ENCODE measurements around the gene C6orf15.

C6orf15 gene

GRCh38 chr6:31112478-31112877, at the start of gene C6orf15:
Gene C6orf15 (minus strand): TSS chr6:31112575. CDS start chr6:31112555, 20 bp downstream.
- no peak for FAIRE-seq

GRCh38 chr6:31161216-31162126, 49.1 kb upstream of the C6orf15 start:
- no peak for FAIRE-seq

- no peak for FAIRE-seq
Observed at GRCh38 chr6:31158863-31159855, 46.8 kb upstream of the C6orf15 start.

GRCh38 chr6:31158140-31158862, 45.9 kb upstream of the C6orf15 start, which contains the start of gene TCF19:
Gene TCF19 (plus strand): TSS chr6:31158589. CDS start chr6:31159470, 881 bp downstream.
- FAIRE-seq, result no peak

GRCh38 chr6:31157513-31158139, 45.3 kb upstream of the C6orf15 start, which contains the start of gene CCHCR1:
Gene CCHCR1 (minus strand): TSS chr6:31157802. CDS start chr6:31157600, 202 bp downstream.
- no peak for FAIRE-seq

GRCh38 chr6:31156641-31157040, 44.3 kb upstream of the C6orf15 start:
- no peak for FAIRE-seq

- no peak for FAIRE-seq
Observed at GRCh38 chr6:31154436-31154835, 42.1 kb upstream of the C6orf15 start.

- FAIRE-seq, result no peak
Observed at GRCh38 chr6:31152781-31153180, 40.4 kb upstream of the C6orf15 start.

- FAIRE-seq, result no peak
Observed at GRCh38 chr6:31149827-31150447, 37.6 kb upstream of the C6orf15 start.

- FAIRE-seq, result no peak
Observed at GRCh38 chr6:31145386-31145785, 33.0 kb upstream of the C6orf15 start.

GRCh38 chr6:31144970-31145340, 32.6 kb upstream of the C6orf15 start:
- no peak for FAIRE-seq

GRCh38 chr6:31144296-31144969, 32.1 kb upstream of the C6orf15 start:
- FAIRE-seq, result no peak

GRCh38 chr6:31143148-31143547, 30.8 kb upstream of the C6orf15 start:
- no peak for FAIRE-seq

GRCh38 chr6:31142361-31142761, 30.0 kb upstream of the C6orf15 start:
- no peak for FAIRE-seq

- FAIRE-seq, result no peak
Observed at GRCh38 chr6:31140643-31141042, 28.3 kb upstream of the C6orf15 start.

GRCh38 chr6:31139599-31139998, 27.2 kb upstream of the C6orf15 start:
- FAIRE-seq, result no peak

GRCh38 chr6:31138982-31139381, 26.6 kb upstream of the C6orf15 start, which contains the start of gene PSORS1C2:
Gene PSORS1C2 (minus strand): TSS chr6:31139066. CDS start chr6:31139026, 40 bp downstream.
- FAIRE-seq, result no peak

- FAIRE-seq, result no peak
Observed at GRCh38 chr6:31135710-31136109, 23.3 kb upstream of the C6orf15 start.

GRCh38 chr6:31132806-31133205, 20.4 kb upstream of the C6orf15 start:
- FAIRE-seq, result no peak

GRCh38 chr6:31131595-31131994, 19.2 kb upstream of the C6orf15 start:
- FAIRE-seq, result no peak

GRCh38 chr6:31130751-31131150, 18.4 kb upstream of the C6orf15 start:
- FAIRE-seq, result no peak
